SK-N-SH treated with all-trans-retinoic acid at 6 μM for 48 hours (cell line): ENCODE measurements around the gene DDX25.

Experiments
- GLIS3 ChIP-seq: fragments of 250-450 bp; sonication (Bioruptor Pico); IDR thresholded peaks from 2 replicates; pipeline ENCODE4 v1.5.0; 2020; ENCODE audit warnings: mild to moderate bottlenecking, moderate library complexity
- PATZ1 ChIP-seq: fragments of 250-450 bp; sonication (Bioruptor Pico); IDR thresholded peaks from 2 replicates; pipeline ENCODE4 v1.8.0; 2020; ENCODE audit warnings: mild to moderate bottlenecking, moderate library complexity, borderline replicate concordance
- RARB ChIP-seq: fragments of 250-450 bp; sonication (Bioruptor Pico); IDR thresholded peaks from 2 replicates; pipeline ENCODE4 v1.8.0; 2021; ENCODE audit warnings: mild to moderate bottlenecking, moderate library complexity
- TOX ChIP-seq: fragments of 250-450 bp; sonication (Bioruptor Pico); IDR thresholded peaks from 2 replicates; pipeline ENCODE4 v1.8.0; 2021; ENCODE audit warnings: mild to moderate bottlenecking, moderate library complexity, borderline replicate concordance
- TSHZ2 ChIP-seq: fragments of 250-450 bp; sonication (Bioruptor Pico); IDR thresholded peaks from 2 replicates; pipeline ENCODE4 v1.5.0; 2020; ENCODE audit warnings: mild to moderate bottlenecking, moderate library complexity
- ZC3H10 ChIP-seq: fragments of 250-450 bp; sonication (Bioruptor Pico); IDR thresholded peaks from 2 replicates; pipeline ENCODE4 v1.5.1; 2021; ENCODE audit warnings: mild to moderate bottlenecking, moderate library complexity
- ZFP3 ChIP-seq: fragments of 250-450 bp; sonication (Bioruptor Pico); IDR thresholded peaks from 2 replicates; pipeline ENCODE4 v1.5.0; 2020; ENCODE audit warnings: mild to moderate bottlenecking, moderate library complexity
- ZFP30 ChIP-seq: fragments of 450-650 bp; formaldehyde crosslinking; IDR thresholded peaks from 2 replicates; pipeline ENCODE4 v1.5.0; 2022; ENCODE audit warnings: mild to moderate bottlenecking, moderate library complexity
- ZNF70 ChIP-seq: fragments of 450-650 bp; formaldehyde crosslinking; IDR thresholded peaks from 2 replicates; pipeline ENCODE4 v1.5.0; 2020; ENCODE audit warnings: mild to moderate bottlenecking, moderate library complexity
- ZNF8 ChIP-seq: fragments of 450-650 bp; formaldehyde crosslinking; IDR thresholded peaks from 2 replicates; pipeline ENCODE4 v1.5.0; 2020; ENCODE audit warnings: mild to moderate bottlenecking, moderate library complexity
- TF ChIP-seq, protein P1 (sequence below): fragments of 250-450 bp; sonication (Bioruptor Pico); IDR thresholded peaks from 2 replicates; pipeline ENCODE4 v1.5.1; 2020; ENCODE audit warnings: low read depth, mild to moderate bottlenecking, moderate library complexity

DNA sequence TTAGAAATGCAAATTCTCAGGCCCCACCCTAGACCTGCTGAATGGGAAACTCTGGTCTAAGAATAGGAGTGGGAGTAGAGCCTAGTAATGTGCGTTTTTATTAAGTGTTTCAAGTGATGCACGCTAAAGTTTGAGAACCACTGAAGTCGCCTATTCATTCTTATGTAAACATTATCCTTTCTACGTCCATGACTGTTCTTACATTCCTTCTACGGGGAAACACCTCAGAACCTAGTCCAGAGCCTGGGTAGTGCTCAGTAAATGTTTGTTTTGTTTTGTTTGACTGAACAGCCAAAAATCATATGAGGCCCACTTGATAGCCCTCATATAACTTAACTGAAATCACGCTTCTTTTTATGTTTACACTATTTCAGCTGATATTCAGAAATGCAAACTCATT is 71.3 kb downstream of the DDX25 start:
- TF ChIP-seq PATZ1 (CRISPR knock-in tag), result no peak
- no peak for TF ChIP-seq ZNF70 (CRISPR knock-in tag)
- no peak for TF ChIP-seq ZC3H10 (CRISPR knock-in tag)
- TF ChIP-seq TSHZ2 (CRISPR knock-in tag), result no peak
- no peak for TF ChIP-seq ZFP3 (CRISPR knock-in tag)
- no peak for TF ChIP-seq RARB
- no peak for TF ChIP-seq ZFP30
- no peak for TF ChIP-seq ZNF8
- TF ChIP-seq TOX (CRISPR knock-in tag), result no peak
- TF ChIP-seq, protein P1, sequence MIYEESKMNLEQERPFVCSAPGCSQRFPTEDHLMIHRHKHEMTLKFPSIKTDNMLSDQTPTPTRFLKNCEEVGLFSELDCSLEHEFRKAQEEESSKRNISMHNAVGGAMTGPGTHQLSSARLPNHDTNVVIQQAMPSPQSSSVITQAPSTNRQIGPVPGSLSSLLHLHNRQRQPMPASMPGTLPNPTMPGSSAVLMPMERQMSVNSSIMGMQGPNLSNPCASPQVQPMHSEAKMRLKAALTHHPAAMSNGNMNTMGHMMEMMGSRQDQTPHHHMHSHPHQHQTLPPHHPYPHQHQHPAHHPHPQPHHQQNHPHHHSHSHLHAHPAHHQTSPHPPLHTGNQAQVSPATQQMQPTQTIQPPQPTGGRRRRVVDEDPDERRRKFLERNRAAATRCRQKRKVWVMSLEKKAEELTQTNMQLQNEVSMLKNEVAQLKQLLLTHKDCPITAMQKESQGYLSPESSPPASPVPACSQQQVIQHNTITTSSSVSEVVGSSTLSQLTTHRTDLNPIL, result no peak
- no peak for TF ChIP-seq GLIS3 (CRISPR knock-in tag)
